ENCODE data around the gene IQGAP1.

Gene IQGAP1

GRCh38 chr15:90388462-90389380, 679 bp downstream of the IQGAP1 start:
- in situ Hi-C loops (cut with MboI; ENCODE audit: low pct_unique_long_range_greater_than_20kb, low sequenced_read_pairs, unreplicated experiment) = no loop called here
- TF ChIP-seq CTCF (IDR thresholded peaks at IDR 0.05; ENCODE audit: extremely low read depth, insufficient read depth, missing control alignments) = peak; percentile 5
- DNase-seq (ENCODE audit: low spot score) = peak; percentile 64

GRCh38 chr15:90389513-90389912, 1.5 kb downstream of the IQGAP1 start:
- DNase-seq (ENCODE audit: low spot score) = no peak

GRCh38 chr15:90393040-90393439, 5.0 kb downstream of the IQGAP1 start:
- TF ChIP-seq CTCF (IDR thresholded peaks at IDR 0.05; ENCODE audit: extremely low read depth, insufficient read depth, missing control alignments) = no peak
- DNase-seq (ENCODE audit: low spot score) = no peak
- in situ Hi-C loops (cut with MboI; ENCODE audit: low pct_unique_long_range_greater_than_20kb, low sequenced_read_pairs, unreplicated experiment) = no loop called here

More at GRCh38 chr15:90389513-90389912, 1.5 kb downstream of the IQGAP1 start:
- no peak for TF ChIP-seq CTCF (IDR thresholded peaks at IDR 0.05; ENCODE audit: extremely low read depth, insufficient read depth, missing control alignments)
- in situ Hi-C loops (cut with MboI; ENCODE audit: low pct_unique_long_range_greater_than_20kb, low sequenced_read_pairs, unreplicated experiment) = no loop called here

- in situ Hi-C loops (cut with MboI; ENCODE audit: low pct_unique_long_range_greater_than_20kb, low sequenced_read_pairs, unreplicated experiment) = no loop called here
- no peak for TF ChIP-seq CTCF (IDR thresholded peaks at IDR 0.05; ENCODE audit: extremely low read depth, insufficient read depth, missing control alignments)
- no peak for DNase-seq (ENCODE audit: low spot score)
These were observed 6.0 kb downstream of the IQGAP1 start for GRCh38 chr15:90394074-90394473.

- no peak for TF ChIP-seq CTCF (IDR thresholded peaks at IDR 0.05; ENCODE audit: extremely low read depth, insufficient read depth, missing control alignments)
- in situ Hi-C loops (cut with MboI; ENCODE audit: low pct_unique_long_range_greater_than_20kb, low sequenced_read_pairs, unreplicated experiment) = no loop called here
- no peak for DNase-seq (ENCODE audit: low spot score)
These were observed 6.9 kb downstream of the IQGAP1 start for GRCh38 chr15:90394748-90395442.

GRCh38 chr15:90396321-90396720, 8.3 kb downstream of the IQGAP1 start:
- no peak for TF ChIP-seq CTCF (IDR thresholded peaks at IDR 0.05; ENCODE audit: extremely low read depth, insufficient read depth, missing control alignments)
- DNase-seq (ENCODE audit: low spot score) = no peak
- in situ Hi-C loops (cut with MboI; ENCODE audit: low pct_unique_long_range_greater_than_20kb, low sequenced_read_pairs, unreplicated experiment) = no loop called here
